Gastrocnemius medialis (tissue), 4 donors: ENCODE data around the gene CCDC8. TPM values are rescaled to one million over a fixed set of nuclear protein-coding genes. Genes with fewer than 3 reads are reported as not detected.

Experiments
- ATAC-seq, 2 donors: fragments of 150-250 bp; one replicate each; pipeline ENCODE4 v1.9.1; 2016
- DNase-seq, 2 donors: peaks; one replicate each; pipeline ENCODE4 v3.0.0-alpha.2; 2019
- H3K27ac ChIP-seq, 4 donors: fragments of 200-600 bp; sonication (generic); 1 replicate in 1 of 4; 2 replicates in 3 of 4; pipeline ENCODE4 v1.5.1; 2016 to 2018; ENCODE audit warnings: mild to moderate bottlenecking in 2 of 4, moderate library complexity in 1 of 4
- H3K27me3 ChIP-seq, 3 donors: fragments of 200-600 bp; sonication (generic) in 2 of 3; 1 replicate in 1 of 3; 2 replicates in 2 of 3; pipeline versions ENCODE4 v1.5.1 to v1.6.0; 2016 to 2019; ENCODE audit warnings: mild to moderate bottlenecking in 1 of 3, moderate library complexity in 1 of 3
- H3K36me3 ChIP-seq, 2 donors: fragments of 200-600 bp; sonication (generic) in 1 of 2; one replicate each; pipeline ENCODE4 v1.5.1; 2017 to 2018
- H3K4me1 ChIP-seq, 2 donors: fragments of 200-600 bp; sonication (generic) in 1 of 2; one replicate each; pipeline ENCODE4 v1.5.1; 2016 to 2017; ENCODE audit warnings: mild to moderate bottlenecking in 2 of 2
- H3K4me3 ChIP-seq, 4 donors: fragments of 200-600 bp; sonication (generic) in 3 of 4; 1 replicate in 1 of 4; 2 replicates in 3 of 4; pipeline ENCODE4 v1.5.1; 2016 to 2019; ENCODE audit warnings: mild to moderate bottlenecking in 2 of 4
- H3K9me3 ChIP-seq, 3 donors: fragments of 200-600 bp; sonication (generic) in 2 of 3; 1 replicate in 1 of 3; 2 replicates in 2 of 3; pipeline ENCODE4 v1.5.1; 2016 to 2019
- POLR2A ChIP-seq, 2 donors: fragments of 450-650 bp; IDR thresholded peaks; one replicate each; pipeline ENCODE4 v1.6.1; 2017; ENCODE audit warnings: antibody characterized with exemption in 2 of 2, mild to moderate bottlenecking in 2 of 2, moderate library complexity in 2 of 2
- in situ Hi-C, 4 donors: fragments of 200-750 bp; cut with MboI; loops; one replicate each; pipeline versions ENCODE4 v1.15.0 to v1.8.0; 2017; ENCODE audit warnings: low sequenced_read_pairs in 4 of 4
- intact Hi-C: fragments of 100-400 bp; cut with DNase I; formaldehyde crosslinking; loops from one replicate; pipeline ENCODE4 v1.15.1; 2023; ENCODE audit warnings: low total_unique reads
- total RNA-seq, 4 donors: library from RNA; depleted of rRNA; stranded (reverse); fragments of >200 nt; gene quantifications; one replicate each; pipeline versions ENCODE4 v1.1.0 to v1.2.3, GENCODE V29; 2016
- TF ChIP-seq, protein P1 (sequence below), 5 experiments: fragments of 450-650 bp in 3 of 5; fragments of 200-600 bp in 2 of 5; sonication (generic) in 2 of 5; IDR thresholded peaks in 4 of 5; conservative IDR thresholded peaks in 1 of 5; 1 replicate in 4 of 5; 2 replicates in 1 of 5; pipeline ENCODE4 v1.5.1; 2016 to 2019; ENCODE audit warnings: antibody characterized with exemption in 5 of 5, mild to moderate bottlenecking in 3 of 5, moderate library complexity in 3 of 5

The CCDC8 gene
- total RNA-seq, 4 donors from 2014 or later = 0.46 to 1.6 (median 0.75) TPM

DNA sequence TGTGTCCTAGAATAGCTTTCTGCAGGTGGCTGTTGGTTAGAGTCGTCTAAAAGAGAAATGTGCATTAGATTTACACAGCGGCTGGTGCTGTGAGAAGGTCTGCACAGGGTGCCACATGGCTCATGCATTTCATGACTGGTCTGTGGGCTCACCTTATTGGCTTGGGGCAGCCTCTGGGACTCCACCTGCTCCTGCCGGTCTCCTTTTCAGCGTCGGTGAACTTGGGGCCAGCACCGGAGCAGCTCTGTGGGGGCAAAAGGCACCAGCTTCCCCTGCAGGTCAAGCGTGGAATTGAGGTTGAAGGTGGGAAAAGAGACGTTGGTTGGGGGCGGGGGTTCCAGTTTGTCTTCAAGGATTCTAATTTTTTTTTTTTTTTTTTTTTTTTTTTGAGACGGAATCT, 18.5 kb upstream of the CCDC8 start:
- no peak for ATAC-seq
- in situ Hi-C loops (no loop called here), intact Hi-C loops (no loop called here)
- Histone ChIP-seq H3K36me3 (no peaks in the 10 kb centered on the region), H3K4me3 (no peak overlapping the region), H3K27me3 (peaks cover 0 to 19% (median 18%) of the 10 kb centered on the region in 3 donors), H3K27ac (no peak overlapping the region), H3K4me1 (no peaks in the 10 kb centered on the region), H3K9me3 (no peaks in the 10 kb centered on the region)
- TF ChIP-seq, protein P1, sequence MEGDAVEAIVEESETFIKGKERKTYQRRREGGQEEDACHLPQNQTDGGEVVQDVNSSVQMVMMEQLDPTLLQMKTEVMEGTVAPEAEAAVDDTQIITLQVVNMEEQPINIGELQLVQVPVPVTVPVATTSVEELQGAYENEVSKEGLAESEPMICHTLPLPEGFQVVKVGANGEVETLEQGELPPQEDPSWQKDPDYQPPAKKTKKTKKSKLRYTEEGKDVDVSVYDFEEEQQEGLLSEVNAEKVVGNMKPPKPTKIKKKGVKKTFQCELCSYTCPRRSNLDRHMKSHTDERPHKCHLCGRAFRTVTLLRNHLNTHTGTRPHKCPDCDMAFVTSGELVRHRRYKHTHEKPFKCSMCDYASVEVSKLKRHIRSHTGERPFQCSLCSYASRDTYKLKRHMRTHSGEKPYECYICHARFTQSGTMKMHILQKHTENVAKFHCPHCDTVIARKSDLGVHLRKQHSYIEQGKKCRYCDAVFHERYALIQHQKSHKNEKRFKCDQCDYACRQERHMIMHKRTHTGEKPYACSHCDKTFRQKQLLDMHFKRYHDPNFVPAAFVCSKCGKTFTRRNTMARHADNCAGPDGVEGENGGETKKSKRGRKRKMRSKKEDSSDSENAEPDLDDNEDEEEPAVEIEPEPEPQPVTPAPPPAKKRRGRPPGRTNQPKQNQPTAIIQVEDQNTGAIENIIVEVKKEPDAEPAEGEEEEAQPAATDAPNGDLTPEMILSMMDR (IDR thresholded peaks at IDR 0.05 in 4 of 5, conservative IDR thresholded peaks at IDR 0.05 in 1 of 5) = no peak
- TF ChIP-seq POLR2A (IDR thresholded peaks at IDR 0.05) = no peak
- DNase-seq = no peak

DNA sequence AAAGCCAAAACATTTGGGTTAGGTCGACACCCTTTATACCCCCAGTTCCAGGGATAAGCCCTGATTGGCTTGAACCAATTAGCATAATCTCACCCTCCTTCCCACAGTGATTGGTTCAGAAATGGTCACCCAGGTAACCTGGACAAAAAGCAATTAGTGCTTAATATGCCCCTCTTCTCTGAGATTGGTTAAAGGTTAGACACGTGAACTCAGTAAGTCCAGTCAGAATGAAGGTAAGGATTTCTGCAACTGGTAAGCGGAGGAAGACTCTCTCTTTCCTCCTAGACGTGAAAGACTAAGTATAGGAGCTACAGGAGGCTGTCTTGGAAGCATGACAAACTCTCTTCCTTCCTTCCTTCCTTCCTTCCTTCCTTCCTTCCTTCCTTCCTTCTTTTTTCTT, 16.6 kb upstream of the CCDC8 start:
- H3K27me3 ChIP-seq = peaks cover 8 to 25% (median 24%) of the 10 kb centered on the region in 3 donors
- H3K36me3 ChIP-seq = no peaks in the 10 kb centered on the region
- no peaks in the 10 kb centered on the region for H3K4me1 ChIP-seq
- DNase-seq = no peak
- ATAC-seq = no peak
- no peak overlapping the region for H3K4me3 ChIP-seq
- in situ Hi-C loops = no loop called here
- H3K27ac ChIP-seq = no peak overlapping the region
- TF ChIP-seq, protein P1 (IDR thresholded peaks at IDR 0.05 in 4 of 5, conservative IDR thresholded peaks at IDR 0.05 in 1 of 5) = no peak
- no peak for TF ChIP-seq POLR2A (IDR thresholded peaks at IDR 0.05)
- no peaks in the 10 kb centered on the region for H3K9me3 ChIP-seq
- intact Hi-C loops = no loop called here

DNA sequence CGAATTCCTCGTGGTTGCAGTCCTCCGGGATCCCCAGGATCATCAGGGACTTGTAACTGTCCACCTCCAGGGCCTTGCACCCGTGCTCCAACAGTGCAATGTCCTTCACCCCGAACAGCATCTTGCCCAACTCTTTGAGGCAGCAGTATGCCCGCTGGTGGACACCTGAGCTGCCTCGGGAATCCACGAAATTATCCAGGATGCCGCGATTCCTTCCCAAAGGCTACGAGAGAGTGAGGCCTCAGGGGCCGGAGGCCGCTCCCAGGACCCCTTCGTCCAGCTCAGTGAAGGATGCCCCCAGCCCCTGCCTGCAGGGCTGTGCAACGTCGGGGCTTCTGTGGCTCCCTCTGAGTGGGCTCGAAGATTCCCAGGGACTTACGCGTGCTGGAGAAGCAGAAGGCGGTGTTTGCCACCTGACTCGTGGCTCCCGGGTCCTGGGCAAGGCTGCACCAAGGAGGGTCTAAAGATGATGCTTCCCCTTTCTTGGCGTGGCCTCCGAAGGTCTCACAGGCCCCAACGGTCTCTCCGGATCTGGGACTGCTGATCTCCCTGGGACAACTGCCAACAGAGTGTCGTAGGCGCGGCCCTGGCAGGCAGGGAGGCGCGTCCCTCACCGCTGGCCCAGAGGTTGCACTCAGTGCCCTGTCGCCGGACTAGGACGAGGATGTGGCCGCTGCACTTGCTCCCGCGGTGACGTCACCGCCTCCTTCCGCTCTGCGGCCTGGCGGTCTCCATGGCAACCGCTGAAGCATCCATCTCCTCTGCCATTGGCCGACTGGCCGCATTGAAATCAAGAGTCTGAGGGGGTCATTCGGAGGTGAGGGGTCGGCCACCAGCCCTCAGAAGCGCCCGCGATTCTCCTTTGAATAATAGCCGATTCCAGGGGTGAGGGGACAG, 15.1 kb upstream of the CCDC8 start, which contains the start of gene PNMA8C:
Gene PNMA8C (minus strand): TSS at position 698 of the 897 bp plus-strand sequence. CDS start 577 bp downstream, at position 121.
- H3K4me3 ChIP-seq = peak within 1 kb of the TSS in 1 of 4 donors; percentile 13
- no peak for ATAC-seq
- H3K27ac ChIP-seq = no peak within 1 kb of the TSS

DNA sequence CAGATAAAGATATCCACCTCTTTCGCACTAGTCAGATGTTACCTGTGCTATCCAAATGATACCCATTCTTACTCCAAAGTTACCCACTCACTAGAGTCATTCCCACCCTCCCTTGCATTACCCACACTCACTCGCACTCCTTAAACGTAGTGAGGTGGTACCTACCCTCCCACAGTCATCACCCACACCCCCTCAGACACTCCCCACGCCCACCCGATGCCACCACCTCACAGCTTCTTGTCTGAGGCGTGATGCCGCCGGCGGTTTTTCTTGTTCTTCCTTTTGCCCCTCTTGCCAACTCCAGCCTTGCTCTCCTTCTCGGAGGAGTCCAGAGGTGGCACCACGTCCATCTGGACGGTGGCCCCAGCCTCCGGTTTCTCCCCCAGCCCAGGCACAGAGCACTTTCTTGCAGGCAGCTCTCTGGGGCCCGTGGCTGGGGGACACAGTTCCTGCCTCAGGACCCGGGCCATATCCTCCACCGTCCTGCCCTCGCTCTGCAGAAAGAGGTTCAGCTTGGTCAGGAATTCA, 14.2 kb upstream of the CCDC8 start:
- no peak overlapping the region for H3K4me3 ChIP-seq
- no peaks in the 10 kb centered on the region for H3K4me1 ChIP-seq
- peaks cover 8 to 23% (median 19%) of the 10 kb centered on the region in 3 donors for H3K27me3 ChIP-seq
- no peak for ATAC-seq
- no peak overlapping the region for H3K27ac ChIP-seq
- no peak for DNase-seq
- TF ChIP-seq, protein P1 (IDR thresholded peaks at IDR 0.05 in 4 of 5, conservative IDR thresholded peaks at IDR 0.05 in 1 of 5) = no peak
- TF ChIP-seq POLR2A (IDR thresholded peaks at IDR 0.05) = no peak
- no peaks in the 10 kb centered on the region for H3K36me3 ChIP-seq
- H3K9me3 ChIP-seq = no peaks in the 10 kb centered on the region
- in situ Hi-C loops = no loop called here
- intact Hi-C loops = no loop called here

More for the DNA sequence above, 15.1 kb upstream of the CCDC8 start, which contains the start of gene PNMA8C:
- intact Hi-C loops = no loop called here
- no peak for TF ChIP-seq POLR2A (IDR thresholded peaks at IDR 0.05)
- TF ChIP-seq, protein P1 (IDR thresholded peaks at IDR 0.05 in 4 of 5, conservative IDR thresholded peaks at IDR 0.05 in 1 of 5) = no peak
- in situ Hi-C loops = no loop called here
- peak in 1 of 2 donors; percentile 27 for DNase-seq
- peaks cover 8 to 26% (median 20%) of the 10 kb centered on the region in 3 donors for H3K27me3 ChIP-seq
- H3K36me3 ChIP-seq = no peaks in the 10 kb centered on the region
- H3K4me1 ChIP-seq = no peaks in the 10 kb centered on the region
- no peaks in the 10 kb centered on the region for H3K9me3 ChIP-seq
